Activated B cell treated with CpG ODN at 0.5 μM for 24 hours (primary cell): ENCODE data around the gene ZNF598. TPM values are rescaled to one million over a fixed set of nuclear protein-coding genes. Genes with fewer than 3 reads are reported as not detected.

Experiments used
- ATAC-seq: fragments of 200-7000 bp; cut with Tn5 transposase; one replicate; pipeline ENCODE4 v1.10.0; 2021; ENCODE audit warnings: low read depth, mild to moderate bottlenecking, moderate library complexity
- CTCF ChIA-PET: fragments of 350-600 bp; sonication (Branson Sonifier 250); formaldehyde crosslinking; loops from one replicate; lab custom pipeline; 2021; ENCODE audit warnings: antibody characterized with exemption; lab: Charles Lee
- POLR2A ChIA-PET: fragments of 350-600 bp; sonication (Branson Sonifier 250); formaldehyde crosslinking; loops from one replicate; lab custom pipeline; 2021; ENCODE audit warnings: antibody characterized with exemption; lab: Charles Lee
- DNase-seq: peaks from one replicate; pipeline ENCODE4 v3.0.0; 2022
- H3K27ac Mint-ChIP-seq: one replicate; pipeline ENCODE4 v1.8.0; 2020; ENCODE audit warnings: mixed read lengths
- H3K27me3 Mint-ChIP-seq: one replicate; pipeline ENCODE4 v1.8.0; 2021; ENCODE audit warnings: mixed read lengths
- H3K36me3 Mint-ChIP-seq: one replicate; pipeline ENCODE4 v1.8.0; 2021; ENCODE audit warnings: low read depth, mixed read lengths
- H3K4me1 Mint-ChIP-seq: one replicate; pipeline ENCODE4 v1.8.0; 2021; ENCODE audit warnings: mixed read lengths
- H3K4me3 Mint-ChIP-seq: one replicate; pipeline ENCODE4 v1.8.0; 2020; ENCODE audit warnings: mild to moderate bottlenecking, mixed read lengths
- H3K9me3 Mint-ChIP-seq: one replicate; pipeline ENCODE4 v1.8.0; 2020; ENCODE audit warnings: mixed read lengths
- CTCF ChIP-seq: fragments of 200-600 bp; IDR thresholded peaks from one replicate; pipeline ENCODE4 v1.8.0; 2022; ENCODE audit warnings: antibody characterized with exemption, mild to moderate bottlenecking
- intact Hi-C: fragments of 100-400 bp; cut with micrococcal nuclease; formaldehyde crosslinking; loops from one replicate; pipeline ENCODE4 v1.15.1; 2024
- total RNA-seq: library from RNA; stranded (reverse); gene quantifications from 2 replicates; pipeline ENCODE4 v1.2.3, GENCODE V29; 2022

Gene ZNF598
- total RNA-seq, 1 donor from 2014 or later, result 59.3 TPM

- Mint-ChIP-seq H3K27ac (no peak overlapping the region), H3K4me1 (no peaks in the 10 kb centered on the region), H3K36me3 (no peaks in the 10 kb centered on the region), H3K9me3 (no peaks in the 10 kb centered on the region), H3K27me3 (no peaks in the 10 kb centered on the region), H3K4me3 (no peak overlapping the region)
- ATAC-seq (no peak), DNase-seq (no peak)
- no peak for TF ChIP-seq CTCF
- ChIA-PET CTCF (interaction anchor here (0.7 kb wide), 1 partner anchor 176 kb away, joined by 3 read pairs; no protein-coding TSS in a partner anchor), POLR2A (no interaction called here)
- intact Hi-C loops, result no loop called here
Observed at GRCh38 chr16:1953734-1954133, 55.9 kb downstream of the ZNF598 start.

GRCh38 chr16:1950559-1950958, 59.1 kb downstream of the ZNF598 start:
- ChIA-PET CTCF (no interaction called here), POLR2A (interaction anchor here (3.0 kb wide), 1 partner anchor 14 kb away, joined by 9 read pairs; the partner anchor contains the start of gene RPS2)
- Mint-ChIP-seq H3K27me3 (no peaks in the 10 kb centered on the region), H3K36me3 (no peaks in the 10 kb centered on the region), H3K4me1 (no peaks in the 10 kb centered on the region), H3K27ac (no peak overlapping the region), H3K4me3 (no peak overlapping the region), H3K9me3 (no peaks in the 10 kb centered on the region)
- TF ChIP-seq CTCF, result no peak
- intact Hi-C loops, result no loop called here
- ATAC-seq (no peak), DNase-seq (no peak)

- CTCF ChIA-PET, result no interaction called here
Observed at GRCh38 chr16:1950047-1950446, 59.6 kb downstream of the ZNF598 start.

GRCh38 chr16:1949507-1949906, 60.1 kb downstream of the ZNF598 start:
- no peak for TF ChIP-seq CTCF
- POLR2A ChIA-PET, result interaction anchor here (0.7 to 3.0 kb wide), 3 partner anchors 15 to 17 kb away, joined by 4 to 9 read pairs (median 9); partner anchors contain the start of gene RPS2
- Mint-ChIP-seq H3K27ac (no peak overlapping the region), H3K4me3 (no peak overlapping the region), H3K4me1 (no peaks in the 10 kb centered on the region), H3K36me3 (no peaks in the 10 kb centered on the region), H3K27me3 (no peaks in the 10 kb centered on the region), H3K9me3 (no peaks in the 10 kb centered on the region)
- CTCF ChIA-PET, result no interaction called here
- DNase-seq (no peak), ATAC-seq (no peak)
- intact Hi-C loops, result no loop called here

More at GRCh38 chr16:1950047-1950446, 59.6 kb downstream of the ZNF598 start:
- no peak for DNase-seq
- H3K4me3 Mint-ChIP-seq, result no peak overlapping the region
- no peaks in the 10 kb centered on the region for H3K9me3 Mint-ChIP-seq
- TF ChIP-seq CTCF, result no peak
- no peak for ATAC-seq
- H3K36me3 Mint-ChIP-seq, result no peaks in the 10 kb centered on the region
- H3K4me1 Mint-ChIP-seq, result no peaks in the 10 kb centered on the region
- H3K27ac Mint-ChIP-seq, result no peak overlapping the region
- H3K27me3 Mint-ChIP-seq, result no peaks in the 10 kb centered on the region
- POLR2A ChIA-PET, result interaction anchor here (3.0 kb wide), 1 partner anchor 14 kb away, joined by 9 read pairs; the partner anchor contains the start of gene RPS2
- intact Hi-C loops, result no loop called here

Other genes with a start within 250 kb of the ZNF598 start
- gene NME3, start 238.3 kb downstream of the ZNF598 start, total RNA-seq, result 54.1 and 57.8 TPM in 2 replicates
- 37.1 and 49.9 TPM in 2 replicates for gene EME2, start 237.0 kb downstream of the ZNF598 start, total RNA-seq
- 60.9 and 65.1 TPM in 2 replicates for gene MRPS34, start 236.7 kb downstream of the ZNF598 start, total RNA-seq
- gene SPSB3, start 227.2 kb downstream of the ZNF598 start, total RNA-seq, result 36.4 and 40.3 TPM in 2 replicates
- 53.7 and 54.2 TPM in 2 replicates for gene NUBP2, start 226.9 kb downstream of the ZNF598 start, total RNA-seq
- gene IGFALS, start 216.1 kb downstream of the ZNF598 start, total RNA-seq, result not detected in 2 replicates
- 19.0 and 19.5 TPM in 2 replicates for gene HAGH, start 183.0 kb downstream of the ZNF598 start, total RNA-seq
- 10.2 and 10.4 TPM in 2 replicates for gene FAHD1, start 182.6 kb downstream of the ZNF598 start, total RNA-seq
- gene MEIOB, start 137.7 kb downstream of the ZNF598 start, total RNA-seq, result not detected in 2 replicates
- gene HS3ST6, start 91.4 kb downstream of the ZNF598 start, total RNA-seq, result not detected in 2 replicates
- 14.7 and 16.6 TPM in 2 replicates for gene MSRB1, start 66.6 kb downstream of the ZNF598 start, total RNA-seq
- not detected in 2 replicates for gene RPL3L, start 55.1 kb downstream of the ZNF598 start, total RNA-seq
- gene NDUFB10, start 50.3 kb downstream of the ZNF598 start, total RNA-seq, result 77.4 and 92.5 TPM in 2 replicates
- gene RPS2, start 45.0 kb downstream of the ZNF598 start, total RNA-seq, result 5,116 and 5,913 TPM in 2 replicates
- gene RNF151, start 43.0 kb downstream of the ZNF598 start, total RNA-seq, result not detected in 2 replicates
- 41.8 and 44.2 TPM in 2 replicates for gene TBL3, start 37.8 kb downstream of the ZNF598 start, total RNA-seq
- 0.37 and 0.73 TPM in 2 replicates for gene NOXO1, start 28.4 kb downstream of the ZNF598 start, total RNA-seq
- gene GFER, start 25.6 kb downstream of the ZNF598 start, total RNA-seq, result 31.6 and 39.4 TPM in 2 replicates
- gene SYNGR3, start 19.9 kb downstream of the ZNF598 start, total RNA-seq, result 10.0 and 11.3 TPM in 2 replicates
- gene NPW, start 10.0 kb upstream of the ZNF598 start, total RNA-seq, result 1.5 and 1.7 TPM in 2 replicates
- gene NHERF2, start 17.1 kb upstream of the ZNF598 start, total RNA-seq, result 0.56 and 0.93 TPM in 2 replicates
- gene NTHL1, start 38.0 kb upstream of the ZNF598 start, total RNA-seq, result 10.5 and 11.5 TPM in 2 replicates
- gene TSC2, start 38.2 kb upstream of the ZNF598 start, total RNA-seq, result 130 and 139 TPM in 2 replicates
- 58.6 and 84.2 TPM in 2 replicates for gene PKD1, start 126.1 kb upstream of the ZNF598 start, total RNA-seq
- 0.61 TPM in 1 of 2 replicates, not detected in the other for gene RAB26, start 138.8 kb upstream of the ZNF598 start, total RNA-seq
- 72.7 and 78.1 TPM in 2 replicates for gene TRAF7, start 146.0 kb upstream of the ZNF598 start, total RNA-seq
- not detected in 2 replicates for gene CASKIN1, start 186.8 kb upstream of the ZNF598 start, total RNA-seq
- 35.7 and 38.7 TPM in 2 replicates for gene MLST8, start 195.6 kb upstream of the ZNF598 start, total RNA-seq
- 4.9 and 5.1 TPM in 2 replicates for gene BRICD5, start 201.0 kb upstream of the ZNF598 start, total RNA-seq
- 9.9 and 10.4 TPM in 2 replicates for gene PGP, start 205.0 kb upstream of the ZNF598 start, total RNA-seq
- 29.9 and 31.3 TPM in 2 replicates for gene E4F1, start 213.8 kb upstream of the ZNF598 start, total RNA-seq
- gene DNASE1L2, start 226.6 kb upstream of the ZNF598 start, total RNA-seq, result 1.2 and 1.3 TPM in 2 replicates
- gene ECI1, start 241.8 kb upstream of the ZNF598 start, total RNA-seq, result 38.1 and 43.0 TPM in 2 replicates